Measurements from ENCODE around the gene SH3BGR. TPM values are rescaled to one million over a fixed set of nuclear protein-coding genes. Genes with fewer than 3 reads are reported as not detected.

The SH3BGR gene
- total and polyA plus RNA-seq, 10 of the 15 experiments (the other 5 are each of a cell fraction or from before 2014, with no cell fraction given) = 0.45 to 3.5 (median 1.7) TPM

GRCh38 chr21:39531064-39531463, 79.3 kb downstream of the SH3BGR start:
- RAD21 ChIA-PET (ENCODE audit: unreplicated experiment) = no interaction called here
- POLR2A ChIA-PET = no interaction called here
- SMC1A ChIA-PET (ENCODE audit: uncharacterized antibody, unreplicated experiment) = no interaction called here
- in situ Hi-C loops (cut with MboI) (no loop called here), intact Hi-C loops (cut with micrococcal nuclease; ENCODE audit: unreplicated experiment) (no loop called here)
- FAIRE-seq (no peak), DNase-seq (ENCODE audit: low read depth, low spot score) (no peak), ATAC-seq (no peak)
- WGBS (ENCODE audit: insufficient coverage, insufficient replicate concordance, low lambda C conversion rate, missing lambda C conversion rate) = 39% methylated on average over 8 of the region's 8 CpGs
- no TSS peak for BruUV-seq (replicated peaks)
- Histone ChIP-seq H3K4me3 (no peak overlapping the region), H3K4me2 (ENCODE audit: control insufficient read depth, insufficient read depth) (no peak overlapping the region), H2AFZ (ENCODE audit: control insufficient read depth, low read depth, low read length) (no peak overlapping the region), H3K27me3 (replicated peaks in 1 of 2; ENCODE audit: control insufficient read depth in 2 of 2, insufficient read depth in 2 of 2, low read length in 1 of 2) (no peaks in the 10 kb centered on the region), H3K4me1 (ENCODE audit: control insufficient read depth, insufficient read depth, low read length) (no peaks in the 10 kb centered on the region), H3K27ac (ENCODE audit: control insufficient read depth, insufficient read depth) (no peak overlapping the region), H3K36me3 (ENCODE audit: control insufficient read depth in 2 of 2, insufficient read depth in 2 of 2, low read length in 1 of 2) (no peaks in the 10 kb centered on the region), H3K9me3 (replicated peaks; ENCODE audit: control insufficient read depth, insufficient read depth, low read length) (no peaks in the 10 kb centered on the region), H4K20me1 (ENCODE audit: control insufficient read depth, insufficient read depth) (no peaks in the 10 kb centered on the region), H3K79me2 (ENCODE audit: control insufficient read depth, insufficient read depth, low read length) (no peaks in the 10 kb centered on the region), H3K9ac (ENCODE audit: control insufficient read depth, insufficient read depth, low read length) (no peak overlapping the region)
- TF ChIP-seq EED (IDR thresholded peaks at IDR 0.05; ENCODE audit: low read depth) (no peak), FOXM1 (IDR thresholded peaks at IDR 0.05; ENCODE audit: low read depth, low read length) (no peak), EP300 (IDR thresholded peaks at IDR 0.05; ENCODE audit: borderline replicate concordance in 1 of 2, control insufficient read depth in 1 of 2, low read depth in 2 of 2, low read length in 2 of 2) (no peak), IKZF2 (IDR thresholded peaks at IDR 0.05) (no peak), ZNF274 (IDR thresholded peaks at IDR 0.05; ENCODE audit: insufficient read depth, insufficient read length) (no peak), EZH2 (IDR thresholded peaks at IDR 0.05; ENCODE audit: borderline replicate concordance, control insufficient read depth, low read depth, low read length) (no peak), IRF3 (IDR thresholded peaks at IDR 0.05) (no peak), SP1 (IDR thresholded peaks at IDR 0.05; ENCODE audit: low read depth, low read length) (no peak), BMI1 (IDR thresholded peaks at IDR 0.05; ENCODE audit: borderline replicate concordance) (no peak), TARDBP (IDR thresholded peaks at IDR 0.05; ENCODE audit: borderline replicate concordance) (no peak), LARP7 (IDR thresholded peaks at IDR 0.05) (no peak), SIN3A (IDR thresholded peaks at IDR 0.05; ENCODE audit: low read depth, low read length) (no peak), KAT2A (conservative IDR thresholded peaks at IDR 0.05; ENCODE audit: control insufficient read depth, low read depth, low read length) (no peak), MYC (IDR thresholded peaks at IDR 0.05; ENCODE audit: insufficient read depth, insufficient read length, insufficient replicate concordance, low read length, severe bottlenecking) (no peak), SREBF1 (IDR thresholded peaks at IDR 0.05; ENCODE audit: low read length) (no peak), FOS (IDR thresholded peaks at IDR 0.05; ENCODE audit: borderline replicate concordance, extremely low read depth, insufficient read length) (no peak), TCF7 (IDR thresholded peaks at IDR 0.05; ENCODE audit: borderline replicate concordance) (no peak), HDAC2 (IDR thresholded peaks at IDR 0.05) (no peak)
- TF ChIP-seq, protein P1, sequence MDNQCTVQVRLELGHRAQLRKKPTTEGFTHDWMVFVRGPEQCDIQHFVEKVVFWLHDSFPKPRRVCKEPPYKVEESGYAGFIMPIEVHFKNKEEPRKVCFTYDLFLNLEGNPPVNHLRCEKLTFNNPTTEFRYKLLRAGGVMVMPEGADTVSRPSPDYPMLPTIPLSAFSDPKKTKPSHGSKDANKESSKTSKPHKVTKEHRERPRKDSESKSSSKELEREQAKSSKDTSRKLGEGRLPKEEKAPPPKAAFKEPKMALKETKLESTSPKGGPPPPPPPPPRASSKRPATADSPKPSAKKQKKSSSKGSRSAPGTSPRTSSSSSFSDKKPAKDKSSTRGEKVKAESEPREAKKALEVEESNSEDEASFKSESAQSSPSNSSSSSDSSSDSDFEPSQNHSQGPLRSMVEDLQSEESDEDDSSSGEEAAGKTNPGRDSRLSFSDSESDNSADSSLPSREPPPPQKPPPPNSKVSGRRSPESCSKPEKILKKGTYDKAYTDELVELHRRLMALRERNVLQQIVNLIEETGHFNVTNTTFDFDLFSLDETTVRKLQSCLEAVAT (IDR thresholded peaks at IDR 0.05) = no peak
- CTCF ChIA-PET = no interaction called here
